ENCODE results near the gene ARHGDIG. TPM values are rescaled to one million over a fixed set of nuclear protein-coding genes. Genes with fewer than 3 reads are reported as not detected.

The ARHGDIG gene
- total RNA-seq, 1 donor from 2014 or later: 0.29 TPM

- H3K4me3 ChIP-seq (ENCODE audit: low read depth, low read length): no peak overlapping the region
- no peak for DNase-seq (ENCODE audit: low read depth)
- TF ChIP-seq, protein P1, sequence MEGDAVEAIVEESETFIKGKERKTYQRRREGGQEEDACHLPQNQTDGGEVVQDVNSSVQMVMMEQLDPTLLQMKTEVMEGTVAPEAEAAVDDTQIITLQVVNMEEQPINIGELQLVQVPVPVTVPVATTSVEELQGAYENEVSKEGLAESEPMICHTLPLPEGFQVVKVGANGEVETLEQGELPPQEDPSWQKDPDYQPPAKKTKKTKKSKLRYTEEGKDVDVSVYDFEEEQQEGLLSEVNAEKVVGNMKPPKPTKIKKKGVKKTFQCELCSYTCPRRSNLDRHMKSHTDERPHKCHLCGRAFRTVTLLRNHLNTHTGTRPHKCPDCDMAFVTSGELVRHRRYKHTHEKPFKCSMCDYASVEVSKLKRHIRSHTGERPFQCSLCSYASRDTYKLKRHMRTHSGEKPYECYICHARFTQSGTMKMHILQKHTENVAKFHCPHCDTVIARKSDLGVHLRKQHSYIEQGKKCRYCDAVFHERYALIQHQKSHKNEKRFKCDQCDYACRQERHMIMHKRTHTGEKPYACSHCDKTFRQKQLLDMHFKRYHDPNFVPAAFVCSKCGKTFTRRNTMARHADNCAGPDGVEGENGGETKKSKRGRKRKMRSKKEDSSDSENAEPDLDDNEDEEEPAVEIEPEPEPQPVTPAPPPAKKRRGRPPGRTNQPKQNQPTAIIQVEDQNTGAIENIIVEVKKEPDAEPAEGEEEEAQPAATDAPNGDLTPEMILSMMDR (conservative IDR thresholded peaks at IDR 0.05; ENCODE audit: low read depth, low read length): no peak
Observed at GRCh38 chr16:320206-320605, 39.8 kb downstream of the ARHGDIG start.

DNA sequence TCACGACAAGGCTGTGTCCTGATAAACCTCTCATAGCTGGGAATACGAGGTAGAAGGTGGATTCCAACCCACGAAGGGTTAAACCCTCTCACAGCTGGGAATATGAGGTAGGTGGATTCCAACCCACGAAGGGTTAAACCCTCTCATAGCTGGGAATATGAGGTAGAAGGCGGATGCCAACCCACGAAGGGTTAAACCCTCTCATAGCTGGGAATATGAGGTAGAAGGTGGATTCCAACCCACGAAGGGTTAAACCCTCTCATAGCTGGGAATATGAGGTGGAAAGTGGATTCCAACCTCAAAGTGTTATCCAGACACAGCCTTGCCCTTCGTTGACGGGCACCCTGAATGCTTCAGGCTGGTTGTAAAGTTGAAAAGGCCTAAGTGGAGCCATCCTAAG, 41.1 kb downstream of the ARHGDIG start:
- no peak for DNase-seq (ENCODE audit: low read depth)
- H3K4me3 ChIP-seq (ENCODE audit: low read depth, low read length): no peak overlapping the region
- TF ChIP-seq, protein P1 (conservative IDR thresholded peaks at IDR 0.05; ENCODE audit: low read depth, low read length): no peak

GRCh38 chr16:322476-323143, 42.2 kb downstream of the ARHGDIG start:
- TF ChIP-seq, protein P1 (conservative IDR thresholded peaks at IDR 0.05; ENCODE audit: low read depth, low read length): no peak
- H3K4me3 ChIP-seq (ENCODE audit: low read depth, low read length): no peak overlapping the region
- DNase-seq (ENCODE audit: low read depth): no peak

GRCh38 chr16:324201-324450, 43.7 kb downstream of the ARHGDIG start:
- no peak overlapping the region for H3K4me3 ChIP-seq (ENCODE audit: low read depth, low read length)
- no peak for DNase-seq (ENCODE audit: low read depth)
- TF ChIP-seq, protein P1 (conservative IDR thresholded peaks at IDR 0.05; ENCODE audit: low read depth, low read length): no peak

- TF ChIP-seq, protein P1 (conservative IDR thresholded peaks at IDR 0.05; ENCODE audit: low read depth, low read length): no peak
- H3K4me3 ChIP-seq (ENCODE audit: low read depth, low read length): no peak overlapping the region
- DNase-seq (ENCODE audit: low read depth): no peak
Observed at GRCh38 chr16:324451-325334, 44.3 kb downstream of the ARHGDIG start.

DNA sequence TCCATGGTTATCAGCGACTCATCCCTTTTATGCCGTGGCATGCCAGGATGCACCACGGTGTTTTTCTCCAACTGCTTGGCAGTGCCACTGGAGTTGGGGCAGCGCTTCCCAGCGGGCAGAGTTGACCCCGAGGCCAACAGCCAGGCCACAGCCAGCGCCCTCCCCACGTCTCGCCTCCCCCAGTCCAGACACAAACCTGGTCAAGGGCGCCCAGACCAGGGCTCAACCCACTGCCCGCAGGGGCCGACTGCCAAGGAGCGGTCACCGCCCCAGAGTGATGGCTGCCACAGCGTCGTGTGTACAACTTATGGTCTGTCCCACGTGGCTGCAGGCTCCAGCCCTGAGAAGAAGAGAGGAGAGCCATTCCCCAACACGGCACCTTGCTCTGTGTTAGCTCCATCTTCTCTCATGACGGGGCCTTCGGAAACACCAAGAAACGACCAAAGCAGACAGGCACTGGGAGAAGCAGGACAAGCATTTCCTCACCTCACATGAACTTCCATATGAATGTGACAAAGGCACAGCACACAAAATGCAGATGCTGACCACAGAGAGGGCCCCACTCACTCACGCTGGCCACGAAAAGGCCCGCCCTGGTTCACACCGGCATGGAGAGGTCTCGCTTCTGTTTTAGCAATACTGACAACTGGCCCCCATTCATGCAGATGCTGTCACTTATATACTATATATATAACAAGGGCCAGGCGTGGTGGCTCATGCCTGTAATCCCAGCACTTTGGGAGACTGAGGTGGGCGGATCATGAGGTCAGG, 45.2 kb downstream of the ARHGDIG start:
- TF ChIP-seq, protein P1 (conservative IDR thresholded peaks at IDR 0.05; ENCODE audit: low read depth, low read length): no peak
- no peak overlapping the region for H3K4me3 ChIP-seq (ENCODE audit: low read depth, low read length)
- DNase-seq (ENCODE audit: low read depth): no peak
